ENCODE results near the gene GNAS.
"Not testable (repeated sequence)": the region's sequence is repeated elsewhere in the genome, so short reads cannot be mapped to it uniquely, and the experiment has no call there.

Gene GNAS

GRCh38 chr20:58852543-58853271 lies at the start of gene GNAS:
Gene GNAS (plus strand): TSS chr20:58852716.
- DNase-seq (ENCODE audit: low read depth) = no peak

- DNase-seq (ENCODE audit: low read depth) = no peak
Observed at GRCh38 chr20:58803533-58803932, 49.0 kb upstream of the GNAS start.

GRCh38 chr20:58807801-58808200 lies 44.7 kb upstream of the GNAS start:
- no peak for DNase-seq (ENCODE audit: low read depth)

GRCh38 chr20:58808271-58809046 lies 44.1 kb upstream of the GNAS start:
- no peak for DNase-seq (ENCODE audit: low read depth)

GRCh38 chr20:58810116-58810878 lies 42.2 kb upstream of the GNAS start:
- DNase-seq (ENCODE audit: low read depth) = no peak

GRCh38 chr20:58810879-58811250 lies 41.7 kb upstream of the GNAS start:
- no peak for DNase-seq (ENCODE audit: low read depth)

- no peak for DNase-seq (ENCODE audit: low read depth)
Observed at GRCh38 chr20:58811334-58811733, 41.2 kb upstream of the GNAS start.

- DNase-seq (ENCODE audit: low read depth) = no peak
Observed at GRCh38 chr20:58813369-58813768, 39.1 kb upstream of the GNAS start.

- no peak for DNase-seq (ENCODE audit: low read depth)
Observed at GRCh38 chr20:58815448-58815847, 37.1 kb upstream of the GNAS start.

GRCh38 chr20:58816051-58816450 lies 36.5 kb upstream of the GNAS start:
- no peak for DNase-seq (ENCODE audit: low read depth)

- no peak for DNase-seq (ENCODE audit: low read depth)
Observed at GRCh38 chr20:58816957-58817651, 35.4 kb upstream of the GNAS start.

- DNase-seq (ENCODE audit: low read depth) = no peak
Observed at GRCh38 chr20:58817748-58818147, 34.8 kb upstream of the GNAS start.

- DNase-seq (ENCODE audit: low read depth) = peak; percentile 17
Observed at GRCh38 chr20:58818586-58819285, 33.8 kb upstream of the GNAS start.

- DNase-seq (ENCODE audit: low read depth) = no peak
Observed at GRCh38 chr20:58819921-58820320, 32.6 kb upstream of the GNAS start.

- DNase-seq (ENCODE audit: low read depth) = not testable (repeated sequence)
Observed at GRCh38 chr20:58820515-58820914, 32.0 kb upstream of the GNAS start.

GRCh38 chr20:58822149-58822548 lies 30.4 kb upstream of the GNAS start:
- DNase-seq (ENCODE audit: low read depth) = no peak

- no peak for DNase-seq (ENCODE audit: low read depth)
Observed at GRCh38 chr20:58822748-58823730, 29.5 kb upstream of the GNAS start.

- DNase-seq (ENCODE audit: low read depth) = no peak
Observed at GRCh38 chr20:58824843-58825242, 27.7 kb upstream of the GNAS start.

GRCh38 chr20:58825450-58825849 lies 27.1 kb upstream of the GNAS start:
- no peak for DNase-seq (ENCODE audit: low read depth)

- no peak for DNase-seq (ENCODE audit: low read depth)
Observed at GRCh38 chr20:58826271-58826670, 26.2 kb upstream of the GNAS start.

Measured in HS-27A (cell line).